Measurements from ENCODE around the gene MSRB1. TPM values are rescaled to one million over a fixed set of nuclear protein-coding genes. Genes with fewer than 3 reads are reported as not detected.

The MSRB1 gene, protein sequence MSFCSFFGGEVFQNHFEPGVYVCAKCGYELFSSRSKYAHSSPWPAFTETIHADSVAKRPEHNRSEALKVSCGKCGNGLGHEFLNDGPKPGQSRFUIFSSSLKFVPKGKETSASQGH
- 28.8 TPM for total RNA-seq
- long read RNA-seq, transcript MSRB1-201 (4 exons, 1,423 nt), result major isoform, 66 of 68 reads
- long read RNA-seq, partial matches to known transcripts, result 1 of 68 reads
- long read RNA-seq, other reads (novel, unspliced or antisense), result 1 of 68 reads

DNA sequence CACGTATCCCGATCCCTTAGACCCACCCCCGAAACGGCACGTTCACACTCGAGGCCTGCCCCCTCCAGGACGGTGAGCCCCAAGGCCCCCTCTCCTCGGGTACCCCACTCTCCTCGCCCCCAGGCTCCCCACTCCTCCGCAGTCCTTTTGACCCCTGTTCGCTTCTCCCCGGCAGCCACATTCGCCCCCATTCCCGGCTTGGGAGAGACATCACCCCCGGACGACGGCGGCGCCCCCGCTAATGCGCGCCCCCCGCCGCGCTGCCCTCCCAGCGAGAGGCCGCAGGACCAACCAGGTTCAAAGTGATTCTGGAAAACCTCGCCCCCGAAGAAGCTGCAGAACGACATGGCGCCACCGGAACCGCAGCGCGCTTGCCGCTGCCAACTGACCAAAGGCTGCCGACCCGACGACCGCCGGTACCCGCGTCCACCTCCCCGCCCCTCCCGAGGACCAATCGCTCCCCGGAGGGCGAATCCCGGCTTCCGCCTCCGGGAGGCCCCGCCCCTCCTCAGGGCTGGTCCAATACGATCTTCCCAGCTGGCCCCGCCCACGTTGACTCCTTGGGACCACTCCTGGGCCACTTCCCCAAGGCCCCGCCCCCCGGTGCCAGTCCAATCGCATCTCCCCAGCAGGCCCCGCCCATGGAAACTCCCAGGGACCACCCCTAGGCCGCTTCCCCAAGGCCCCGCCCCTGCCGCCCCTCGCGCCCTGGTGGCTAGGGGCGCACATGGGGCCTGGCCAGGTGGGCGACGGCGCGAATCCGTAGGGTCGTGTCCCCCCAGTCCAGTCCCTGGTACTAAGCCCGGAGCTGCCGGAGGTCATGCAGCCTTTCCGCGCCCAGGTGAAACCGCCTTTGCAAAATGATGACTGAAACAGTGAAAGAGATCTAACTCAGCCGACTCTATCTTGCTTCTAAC lies at the start of gene MSRB1:
Gene MSRB1, minus strand, starts transcription at position 390 of the 917 bp plus-strand sequence. Its CDS starts 43 bp downstream, at position 347.
- ATAC-seq, result peak; percentile 96
- intact Hi-C loops (cut with DNase I), result no loop called here
- DNase-seq, result peak; percentile 100
- TF ChIP-seq, protein P1, sequence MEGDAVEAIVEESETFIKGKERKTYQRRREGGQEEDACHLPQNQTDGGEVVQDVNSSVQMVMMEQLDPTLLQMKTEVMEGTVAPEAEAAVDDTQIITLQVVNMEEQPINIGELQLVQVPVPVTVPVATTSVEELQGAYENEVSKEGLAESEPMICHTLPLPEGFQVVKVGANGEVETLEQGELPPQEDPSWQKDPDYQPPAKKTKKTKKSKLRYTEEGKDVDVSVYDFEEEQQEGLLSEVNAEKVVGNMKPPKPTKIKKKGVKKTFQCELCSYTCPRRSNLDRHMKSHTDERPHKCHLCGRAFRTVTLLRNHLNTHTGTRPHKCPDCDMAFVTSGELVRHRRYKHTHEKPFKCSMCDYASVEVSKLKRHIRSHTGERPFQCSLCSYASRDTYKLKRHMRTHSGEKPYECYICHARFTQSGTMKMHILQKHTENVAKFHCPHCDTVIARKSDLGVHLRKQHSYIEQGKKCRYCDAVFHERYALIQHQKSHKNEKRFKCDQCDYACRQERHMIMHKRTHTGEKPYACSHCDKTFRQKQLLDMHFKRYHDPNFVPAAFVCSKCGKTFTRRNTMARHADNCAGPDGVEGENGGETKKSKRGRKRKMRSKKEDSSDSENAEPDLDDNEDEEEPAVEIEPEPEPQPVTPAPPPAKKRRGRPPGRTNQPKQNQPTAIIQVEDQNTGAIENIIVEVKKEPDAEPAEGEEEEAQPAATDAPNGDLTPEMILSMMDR (IDR thresholded peaks at IDR 0.05), result no peak
- H3K4me3 ChIP-seq, result peak within 1 kb of the TSS; percentile 68
- no peaks in the 10 kb centered on the region for H3K9me3 ChIP-seq
- peaks cover 25% of the 10 kb centered on the region for H3K36me3 ChIP-seq
- H3K27ac ChIP-seq, result peak within 1 kb of the TSS; percentile 72
- H3K4me1 ChIP-seq, result peaks cover 19% of the 10 kb centered on the region
- no peaks in the 10 kb centered on the region for H3K27me3 ChIP-seq

DNA sequence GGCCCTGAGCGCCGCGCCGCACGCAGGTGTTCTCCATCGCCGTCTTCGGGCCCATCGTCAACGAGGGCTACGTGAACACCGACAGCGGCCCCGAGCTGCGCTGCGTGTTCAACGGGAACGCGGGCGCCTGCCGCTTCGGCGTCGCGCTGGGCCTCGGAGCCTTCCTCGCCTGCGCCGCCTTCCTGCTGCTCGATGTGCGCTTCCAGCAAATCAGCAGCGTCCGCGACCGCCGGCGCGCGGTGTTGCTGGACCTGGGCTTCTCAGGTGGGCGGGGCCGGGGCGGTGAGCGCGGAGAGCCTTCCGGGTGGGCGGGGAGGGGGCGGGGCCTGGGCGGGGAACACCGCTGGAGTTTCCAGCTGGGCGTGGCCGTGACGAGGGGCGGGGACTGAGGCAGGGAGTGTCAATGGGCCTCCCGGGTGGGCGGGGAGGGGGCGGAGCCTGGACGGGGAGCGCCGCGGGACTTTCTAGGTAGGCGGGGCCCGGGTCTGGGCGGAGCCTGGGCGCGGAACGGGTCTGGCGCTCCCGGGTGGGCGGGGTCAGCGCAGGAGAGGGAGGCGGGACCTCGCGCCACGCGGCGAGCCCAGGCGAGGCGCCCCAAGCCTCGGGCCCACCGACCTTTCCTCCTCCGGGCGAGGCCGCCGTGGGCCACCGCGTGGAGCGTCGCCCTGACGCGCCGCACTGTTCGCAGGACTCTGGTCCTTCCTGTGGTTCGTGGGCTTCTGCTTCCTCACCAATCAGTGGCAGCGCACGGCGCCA lies 49.1 kb upstream of the MSRB1 start:
- H3K27me3 ChIP-seq, result peaks cover 27% of the 10 kb centered on the region
- DNase-seq, result peak; percentile 97
- H3K4me1 ChIP-seq, result peaks cover 16% of the 10 kb centered on the region
- H3K36me3 ChIP-seq, result peaks cover 8% of the 10 kb centered on the region
- intact Hi-C loops (cut with DNase I), result no loop called here
- peak overlapping the region; percentile 41 for H3K4me3 ChIP-seq
- no peaks in the 10 kb centered on the region for H3K9me3 ChIP-seq
- TF ChIP-seq, protein P1 (IDR thresholded peaks at IDR 0.05), result no peak
- peak; percentile 93 for ATAC-seq
- H3K27ac ChIP-seq, result peak overlapping the region; percentile 53

DNA sequence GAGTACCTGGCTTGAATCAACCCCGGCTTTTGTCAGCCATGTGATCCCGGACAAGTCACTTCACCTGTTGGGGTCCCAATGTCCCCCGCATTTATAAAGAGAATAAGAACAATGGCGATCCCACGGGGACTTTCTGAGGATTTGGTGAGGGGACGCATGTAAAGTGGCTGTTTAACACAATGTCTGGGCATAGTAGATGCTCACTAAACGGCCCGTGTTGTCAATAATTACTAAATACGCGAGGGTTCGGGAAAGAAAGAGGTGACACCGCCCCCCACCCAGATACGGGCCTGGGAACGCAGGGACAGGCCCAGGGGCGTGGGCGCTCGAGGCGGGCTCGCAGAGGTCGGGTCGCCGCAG lies 48.6 kb upstream of the MSRB1 start:
- Histone ChIP-seq H3K36me3 (peaks cover 7% of the 10 kb centered on the region), H3K9me3 (no peaks in the 10 kb centered on the region), H3K4me3 (peak overlapping the region; percentile 41), H3K27ac (peak overlapping the region; percentile 53), H3K4me1 (peaks cover 16% of the 10 kb centered on the region), H3K27me3 (peaks cover 27% of the 10 kb centered on the region)
- no peak for ATAC-seq
- intact Hi-C loops (cut with DNase I), result no loop called here
- DNase-seq, result no peak
- TF ChIP-seq, protein P1 (IDR thresholded peaks at IDR 0.05), result no peak

DNA sequence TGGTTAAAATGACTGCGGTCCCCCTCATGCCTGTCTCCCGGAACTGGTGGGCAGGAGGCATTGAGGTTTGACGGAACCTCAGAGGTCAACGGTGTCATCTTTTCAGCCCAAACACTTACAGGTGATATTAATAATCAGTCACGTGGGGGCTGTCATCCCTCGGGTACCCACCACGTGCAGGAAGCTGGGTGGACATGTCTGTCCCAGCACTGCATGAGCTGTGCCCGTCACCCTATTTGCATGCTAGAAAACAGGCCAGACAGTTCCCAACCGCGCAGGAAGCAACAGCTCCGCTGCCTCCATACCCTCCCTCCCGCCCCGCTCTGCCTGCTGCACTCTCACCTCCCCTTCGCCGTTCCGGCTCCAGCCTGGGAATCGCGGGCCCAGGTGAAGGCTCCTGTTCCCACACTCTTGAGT lies 48.1 kb upstream of the MSRB1 start:
- intact Hi-C loops (cut with DNase I), result no loop called here
- Histone ChIP-seq H3K27me3 (peaks cover 27% of the 10 kb centered on the region), H3K36me3 (peaks cover 10% of the 10 kb centered on the region), H3K4me1 (peaks cover 16% of the 10 kb centered on the region), H3K9me3 (no peaks in the 10 kb centered on the region), H3K27ac (no peak overlapping the region), H3K4me3 (peak overlapping the region; percentile 41)
- ATAC-seq (no peak), DNase-seq (no peak)
- TF ChIP-seq, protein P1 (IDR thresholded peaks at IDR 0.05), result no peak

DNA sequence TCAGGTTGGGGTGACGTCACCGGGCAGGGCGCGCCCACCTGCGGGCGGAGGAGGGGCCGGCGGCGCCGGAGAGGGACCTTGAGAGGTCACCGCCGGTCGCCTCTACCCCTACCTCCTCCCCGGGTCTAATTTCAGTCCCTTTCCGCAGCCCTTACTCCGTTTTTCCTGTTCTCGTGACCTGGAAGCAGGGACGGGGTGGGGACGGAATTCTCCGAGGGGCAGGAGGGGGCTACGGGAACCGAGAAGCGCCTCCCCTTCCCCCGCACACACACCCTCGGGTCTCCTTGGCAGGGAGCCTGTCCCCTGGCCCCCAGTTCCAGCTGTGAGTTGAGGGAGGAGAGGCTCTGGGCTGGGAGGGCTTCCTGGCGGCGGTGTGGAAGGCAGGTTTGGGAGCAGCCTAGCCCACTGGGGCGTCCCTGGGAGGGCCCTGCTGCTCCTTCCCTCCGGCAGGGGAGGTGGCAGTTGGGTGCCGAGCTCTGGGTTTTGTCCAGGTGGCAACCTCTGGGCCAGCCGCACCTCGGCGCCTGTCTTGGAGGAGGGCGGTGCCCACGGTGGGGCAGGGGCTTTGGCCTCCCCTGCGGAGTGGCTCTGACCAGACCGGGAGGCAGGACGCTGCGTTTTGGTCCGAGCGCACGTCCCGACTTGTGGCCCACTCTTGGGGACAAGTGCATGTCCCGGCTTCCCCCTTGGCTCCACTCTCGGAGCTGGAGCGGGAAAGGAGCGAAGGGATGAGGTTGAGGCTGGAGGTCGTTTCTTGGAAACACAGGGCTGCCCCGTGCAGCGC lies 47.5 kb upstream of the MSRB1 start:
- Histone ChIP-seq H3K4me3 (peak overlapping the region; percentile 41), H3K27ac (no peak overlapping the region), H3K4me1 (peaks cover 16% of the 10 kb centered on the region), H3K9me3 (no peaks in the 10 kb centered on the region), H3K27me3 (peaks cover 27% of the 10 kb centered on the region), H3K36me3 (peaks cover 16% of the 10 kb centered on the region)
- intact Hi-C loops (cut with DNase I), result no loop called here
- no peak for DNase-seq
- no peak for ATAC-seq
- TF ChIP-seq, protein P1 (IDR thresholded peaks at IDR 0.05), result no peak
